H1 (cell line): ENCODE measurements around the gene SPEF2. TPM values are rescaled to one million over a fixed set of nuclear protein-coding genes. Genes with fewer than 3 reads are reported as not detected.

Source experiments
- CTCF ChIA-PET: fragments of 300-600 bp; sonication (Branson Sonifier 250); formaldehyde crosslinking; loops from one replicate; lab custom pipeline; 2021; ENCODE audit not compliant: partially characterized antibody; lab: Charles Lee
- POLR2A ChIA-PET: fragments of 300-600 bp; sonication (Branson Sonifier 250); formaldehyde crosslinking; loops from one replicate; lab custom pipeline; 2021; ENCODE audit warnings: inconsistent platforms; ENCODE audit not compliant: partially characterized antibody; lab: Charles Lee
- DNase-seq, 2 experiments: peaks; one replicate each; pipeline versions ENCODE4 v3.0.0 to v3.0.0-alpha.2; 2010 to 2022; ENCODE audit warnings: low spot score in 2 of 2, low read depth in 1 of 2, mixed read lengths in 1 of 2
- FAIRE-seq: peaks from 2 replicates; lab custom pipeline; 2011; peaks lifted over from hg19 to GRCh38; lab: Jason Lieb, UNC
- H2AFZ ChIP-seq: 2 replicates; pipeline ENCODE4 v1.8.1; 2012; ENCODE audit warnings: low read length, inconsistent platforms
- H2AK5ac ChIP-seq: 2 replicates; pipeline ENCODE4 v1.6.1; 2013; ENCODE audit warnings: low read depth, low read length
- H2BK120ac ChIP-seq: replicated peaks from 2 replicates; pipeline ENCODE3; 2013; ENCODE audit warnings: low read depth, low read length, inconsistent platforms
- H2BK12ac ChIP-seq: 2 replicates; pipeline ENCODE4 v1.6.1; 2013; ENCODE audit warnings: low read depth, low read length
- H2BK15ac ChIP-seq: 2 replicates; pipeline ENCODE4 v1.6.1; 2013; ENCODE audit warnings: low read length
- H2BK20ac ChIP-seq: 2 replicates; pipeline ENCODE4 v1.6.1; 2013; ENCODE audit warnings: low read length
- H2BK5ac ChIP-seq: 2 replicates; pipeline ENCODE4 v1.6.1; 2013; ENCODE audit warnings: low read depth, low read length
- H3K14ac ChIP-seq: 2 replicates; pipeline ENCODE4 v1.6.1; 2013; ENCODE audit warnings: inconsistent platforms; ENCODE audit not compliant: insufficient read length
- H3K18ac ChIP-seq: 2 replicates; pipeline ENCODE4 v1.6.1; 2013; ENCODE audit warnings: low read length; ENCODE audit errors: extremely low read depth
- H3K23ac ChIP-seq: 2 replicates; pipeline ENCODE4 v1.6.1; 2013; ENCODE audit warnings: inconsistent platforms; ENCODE audit not compliant: insufficient read length
- H3K23me2 ChIP-seq: 2 replicates; pipeline ENCODE4 v1.6.1; 2013; ENCODE audit warnings: low read depth, low read length
- H3K27ac ChIP-seq: 2 replicates; pipeline ENCODE4 v1.6.1; 2011; ENCODE audit warnings: low read depth, low read length, inconsistent platforms
- H3K27me3 ChIP-seq, 4 experiments: replicated peaks in 1 of 4; 1 replicate in 1 of 4; 2 replicates in 3 of 4; pipeline versions ENCODE4 v1.6.1 to v1.8.1; 2011 to 2013; ENCODE audit warnings: low read length in 3 of 4, mild to moderate bottlenecking in 3 of 4, inconsistent platforms in 2 of 4, mixed read lengths in 2 of 4, moderate library complexity in 1 of 4; ENCODE audit not compliant: control insufficient read depth in 3 of 4, insufficient read depth in 3 of 4; ENCODE audit errors: extremely low read depth in 1 of 4
- H3K36me3 ChIP-seq, 4 experiments: 2 replicates each; pipeline versions ENCODE4 v1.6.1 to v1.8.1; 2011 to 2013; ENCODE audit warnings: mild to moderate bottlenecking in 4 of 4, low read length in 3 of 4, moderate library complexity in 2 of 4, control low read depth in 1 of 4, inconsistent platforms in 1 of 4; ENCODE audit not compliant: insufficient read depth in 4 of 4, control insufficient read depth in 2 of 4
- H3K4ac ChIP-seq: replicated peaks from 2 replicates; pipeline ENCODE3; 2013; ENCODE audit warnings: low read length, low read depth, mixed read lengths, inconsistent platforms; ENCODE audit not compliant: insufficient read length
- H3K4me1 ChIP-seq, 4 experiments: replicated peaks in 1 of 4; 1 replicate in 1 of 4; 2 replicates in 3 of 4; pipeline versions ENCODE4 v1.6.1 to v1.8.1; 2011 to 2013; ENCODE audit warnings: low read length in 3 of 4, inconsistent platforms in 2 of 4, mixed read lengths in 1 of 4; ENCODE audit not compliant: insufficient read depth in 4 of 4, control insufficient read depth in 3 of 4
- H3K4me2 ChIP-seq, 2 experiments: 2 replicates each; pipeline versions ENCODE4 v1.6.1 to v1.8.1; 2011 to 2013; ENCODE audit warnings: low read depth in 2 of 2, low read length in 2 of 2, control low read depth in 1 of 2, inconsistent platforms in 1 of 2, mild to moderate bottlenecking in 1 of 2; ENCODE audit not compliant: insufficient read depth in 1 of 2
- H3K4me3 ChIP-seq, 4 experiments: fragments of 200-600, 300-600 bp in 1 of 4; sonication (generic), shearing (Covaris generic), sonication (Bioruptor Twin) in 1 of 4; 2 replicates each; pipeline versions ENCODE4 v1.5.1 to v1.8.1; 2011 to 2016; ENCODE audit warnings: low read length in 4 of 4, low read depth in 3 of 4, control low read depth in 2 of 4, inconsistent platforms in 2 of 4, mild to moderate bottlenecking in 2 of 4, mixed read lengths in 1 of 4, moderate library complexity in 1 of 4; ENCODE audit not compliant: insufficient read depth in 2 of 4; ENCODE audit errors: extremely low read depth in 1 of 4
- H3K56ac ChIP-seq: replicated peaks from 2 replicates; pipeline ENCODE3; 2013; ENCODE audit warnings: low read depth, mild to moderate bottlenecking, mixed read lengths, low read length, inconsistent platforms; ENCODE audit not compliant: insufficient read length
- H3K79me1 ChIP-seq: 2 replicates; pipeline ENCODE4 v1.6.1; 2013; ENCODE audit warnings: low read depth, low read length, control low read depth
- H3K79me2 ChIP-seq, 2 experiments: 2 replicates each; pipeline versions ENCODE4 v1.6.1 to v1.8.1; 2012 to 2013; ENCODE audit warnings: low read length in 2 of 2, mild to moderate bottlenecking in 2 of 2, inconsistent platforms in 1 of 2; ENCODE audit not compliant: insufficient read depth in 2 of 2, control insufficient read depth in 1 of 2
- H3K9ac ChIP-seq, 4 experiments: replicated peaks in 1 of 4; 1 replicate in 1 of 4; 2 replicates in 3 of 4; pipeline versions ENCODE4 v1.6.1 to v1.8.1; 2011 to 2013; ENCODE audit warnings: low read depth in 3 of 4, low read length in 3 of 4, control low read depth in 2 of 4, mild to moderate bottlenecking in 2 of 4, moderate library complexity in 2 of 4, inconsistent platforms in 1 of 4; ENCODE audit errors: extremely low read depth in 1 of 4
- H3K9me3 ChIP-seq, 2 experiments: 2 replicates each; pipeline versions ENCODE4 v1.6.1 to v1.8.1; 2012 to 2013; ENCODE audit warnings: mild to moderate bottlenecking in 2 of 2, moderate library complexity in 2 of 2, control low read depth in 1 of 2, inconsistent platforms in 1 of 2, low read depth in 1 of 2, low read length in 1 of 2, mixed read lengths in 1 of 2; ENCODE audit not compliant: insufficient read depth in 2 of 2
- H4K20me1 ChIP-seq, 2 experiments: replicated peaks in 1 of 2; 2 replicates each; pipeline versions ENCODE3 to v1.8.1; 2011 to 2013; ENCODE audit warnings: inconsistent platforms in 2 of 2, low read length in 2 of 2, mild to moderate bottlenecking in 1 of 2; ENCODE audit not compliant: insufficient read depth in 2 of 2, control insufficient read depth in 1 of 2
- H4K5ac ChIP-seq: 2 replicates; pipeline ENCODE4 v1.6.1; 2013; ENCODE audit warnings: low read length, low read depth, mixed read lengths, inconsistent platforms; ENCODE audit not compliant: insufficient read length
- H4K8ac ChIP-seq: 2 replicates; pipeline ENCODE4 v1.8.0; 2013; ENCODE audit warnings: mild to moderate bottlenecking, moderate library complexity, low read length, inconsistent platforms; ENCODE audit not compliant: insufficient read depth; ENCODE audit errors: extremely low read depth
- H4K91ac ChIP-seq: replicated peaks from 2 replicates; pipeline ENCODE3; 2013; ENCODE audit warnings: low read length, mixed read lengths, inconsistent platforms; ENCODE audit not compliant: insufficient read length
- CHD1 ChIP-seq: IDR thresholded peaks from 2 replicates; pipeline ENCODE4 v1.6.1; 2012; ENCODE audit warnings: low read depth, low read length, improper control_type of control experiment
- CHD2 ChIP-seq: IDR thresholded peaks from 2 replicates; pipeline ENCODE4 v1.6.1; 2012; ENCODE audit warnings: low read length, improper control_type of control experiment
- EZH2 ChIP-seq: fragments of 200-600 bp; sonication (generic); IDR thresholded peaks from 2 replicates; pipeline ENCODE4 v1.7.1; 2012; ENCODE audit warnings: low read depth, mild to moderate bottlenecking, moderate library complexity, low read length, inconsistent platforms; ENCODE audit not compliant: severe bottlenecking
- HDAC2 ChIP-seq, 2 experiments: fragments of 300-600 bp in 1 of 2; sonication (generic) in 1 of 2; IDR thresholded peaks; 2 replicates each; pipeline ENCODE4 v1.6.1; 2011 to 2012; ENCODE audit warnings: low read depth in 2 of 2, low read length in 2 of 2, mild to moderate bottlenecking in 2 of 2, moderate library complexity in 2 of 2, borderline replicate concordance in 1 of 2, inconsistent platforms in 1 of 2
- PHF8 ChIP-seq: fragments of 200-600 bp; sonication (generic); conservative IDR thresholded peaks from 2 replicates; pipeline ENCODE4 v1.7.1; 2012; ENCODE audit warnings: low read depth, mild to moderate bottlenecking, inconsistent platforms, low read length, moderate library complexity
- POU5F1 ChIP-seq: IDR thresholded peaks from 2 replicates; pipeline ENCODE4 v1.6.1; 2011; ENCODE audit warnings: low read depth, mild to moderate bottlenecking, low read length, moderate library complexity
- RBBP5 ChIP-seq: IDR thresholded peaks from 2 replicates; pipeline ENCODE4 v1.7.1; 2012; ENCODE audit warnings: low read depth, mild to moderate bottlenecking, inconsistent platforms, low read length, moderate library complexity, borderline replicate concordance
- SIRT6 ChIP-seq: IDR thresholded peaks from one replicate; pipeline ENCODE4 v1.7.1; 2012; ENCODE audit warnings: low read length, inconsistent platforms
- SIX5 ChIP-seq: IDR thresholded peaks from 2 replicates; pipeline ENCODE4 v1.6.1; 2011; ENCODE audit warnings: mild to moderate bottlenecking, low read depth, low read length
- SP1 ChIP-seq: IDR thresholded peaks from 2 replicates; pipeline ENCODE4 v1.6.1; 2011; ENCODE audit warnings: low read depth, low read length
- SRF ChIP-seq: IDR thresholded peaks from 2 replicates; pipeline ENCODE4 v1.6.1; 2011; ENCODE audit warnings: mild to moderate bottlenecking, low read depth, low read length, moderate library complexity
- TAF1 ChIP-seq: IDR thresholded peaks from 2 replicates; pipeline ENCODE4 v1.6.1; 2011; ENCODE audit warnings: mild to moderate bottlenecking, low read depth, low read length
- TBP ChIP-seq: IDR thresholded peaks from 2 replicates; pipeline ENCODE4 v1.6.1; 2011; ENCODE audit warnings: low read depth, low read length, improper control_type of control experiment
- ZNF274 ChIP-seq: IDR thresholded peaks from 2 replicates; pipeline ENCODE4 v1.7.0; 2012; ENCODE audit warnings: low read length, borderline replicate concordance; ENCODE audit errors: extremely low read depth
- WGBS, 2 experiments: shearing (Covaris generic) in 1 of 2; methylation state at CpG; one replicate each; pipeline versions ENCODE4 v1.1.6 to v1.1.7; 2013 to 2015; ENCODE audit warnings: low lambda C conversion rate in 2 of 2, mixed read lengths in 2 of 2, inconsistent platforms in 1 of 2, low coverage in 1 of 2, missing lambda C conversion rate in 1 of 2; ENCODE audit not compliant: insufficient replicate concordance in 2 of 2, insufficient coverage in 1 of 2, insufficient read length in 1 of 2; ENCODE audit errors: extremely low coverage in 1 of 2, missing lambda C conversion rate in 1 of 2; 5-methylcytosine and 5-hydroxymethylcytosine counted together
- polyA plus RNA-seq, 7 experiments: library from polyadenylated mRNA; depleted of rRNA in 3 of 7; stranded (reverse) in 5 of 7; unstranded in 2 of 7; fragments of >200 nt in 5 of 7; fragments of 200-250 nt in 2 of 7; gene quantifications; 1 replicate in 5 of 7; 2 replicates in 1 of 7; 4 replicates in 1 of 7; pipeline versions ENCODE4 v1.2.1 to v1.2.3, GENCODE V29; 2011 to 2013; ENCODE audit warnings: missing spikeins in 2 of 7, mixed read lengths in 2 of 7
- total RNA-seq: library from RNA; stranded (reverse); fragmentation: NEBNext Ultra II Directional; extraction: Animal tissue kit (Norgen Biotek cat#: 25700); gene quantifications from 2 replicates; pipeline ENCODE4 v1.2.1, GENCODE V29; 2021
- TF ChIP-seq, protein P1 (sequence below): IDR thresholded peaks from 2 replicates; pipeline ENCODE4 v1.6.1; 2011; ENCODE audit warnings: low read length, improper control_type of control experiment

SPEF2 gene
- total and polyA plus RNA-seq, 2 of the 8 experiments (the other 6 are each of a cell fraction or from before 2014, with no cell fraction given), result 0.14 to 0.73 TPM

DNA sequence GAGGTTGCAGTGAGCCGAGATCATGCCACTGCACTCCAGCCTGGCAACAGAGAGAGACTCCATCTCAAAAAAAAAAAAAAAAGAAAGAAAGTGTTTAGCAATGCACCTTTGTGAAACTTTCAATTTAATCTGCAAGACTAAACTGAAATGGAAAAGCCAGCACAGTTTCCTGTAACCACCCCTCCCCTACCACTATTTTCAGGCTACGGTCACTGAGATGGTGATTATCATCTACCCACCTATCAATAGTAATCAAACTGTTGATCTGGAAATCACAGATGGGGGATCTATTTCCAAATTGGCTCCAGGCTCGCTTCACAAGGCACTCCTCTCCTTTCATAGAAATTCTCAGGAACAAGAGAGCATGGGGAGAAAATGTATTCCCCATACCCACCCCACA, 208.4 kb downstream of the SPEF2 start:
- no peaks in the 10 kb centered on the region for H3K36me3 ChIP-seq
- DNase-seq, result no peak
- H3K4me1 ChIP-seq, result no peaks in the 10 kb centered on the region
- no peak for TF ChIP-seq TAF1
- no peak for TF ChIP-seq TBP
- TF ChIP-seq SP1, result no peak
- no peak for TF ChIP-seq POU5F1
- TF ChIP-seq SIX5, result no peak
- TF ChIP-seq CHD1, result no peak
- no peak for TF ChIP-seq HDAC2 (IDR thresholded peaks at IDR 0.05; ENCODE audit: borderline replicate concordance in 1 of 2, low read depth in 2 of 2, low read length in 2 of 2)
- no peak for TF ChIP-seq PHF8
- TF ChIP-seq CHD2, result no peak
- TF ChIP-seq, protein P1, sequence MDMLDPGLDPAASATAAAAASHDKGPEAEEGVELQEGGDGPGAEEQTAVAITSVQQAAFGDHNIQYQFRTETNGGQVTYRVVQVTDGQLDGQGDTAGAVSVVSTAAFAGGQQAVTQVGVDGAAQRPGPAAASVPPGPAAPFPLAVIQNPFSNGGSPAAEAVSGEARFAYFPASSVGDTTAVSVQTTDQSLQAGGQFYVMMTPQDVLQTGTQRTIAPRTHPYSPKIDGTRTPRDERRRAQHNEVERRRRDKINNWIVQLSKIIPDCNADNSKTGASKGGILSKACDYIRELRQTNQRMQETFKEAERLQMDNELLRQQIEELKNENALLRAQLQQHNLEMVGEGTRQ, result no peak
- no peak for TF ChIP-seq EZH2
- no peak for TF ChIP-seq SRF
- no peak for TF ChIP-seq RBBP5
- TF ChIP-seq ZNF274, result no peak
- no peak for TF ChIP-seq SIRT6

More for the DNA sequence above, 208.4 kb downstream of the SPEF2 start:
- no peaks in the 10 kb centered on the region for H3K9me3 ChIP-seq
- H2AK5ac ChIP-seq, result no peak overlapping the region
- H2BK20ac ChIP-seq, result no peak overlapping the region
- H3K18ac ChIP-seq, result no peak overlapping the region
- no peak overlapping the region for H4K8ac ChIP-seq
- H3K4ac ChIP-seq, result no peak overlapping the region
- H2BK12ac ChIP-seq, result no peak overlapping the region
- no peak overlapping the region for H2BK120ac ChIP-seq
- no peak overlapping the region for H3K23ac ChIP-seq
- WGBS, 2 experiments, result 88% methylated on average over 3 of the region's 3 CpGs; no CpG with 5 or more reads in 1 of the 2 experiments
- H3K9ac ChIP-seq, result no peak overlapping the region
- no peaks in the 10 kb centered on the region for H3K79me2 ChIP-seq
- H2AFZ ChIP-seq, result no peak overlapping the region
- no peak overlapping the region for H4K5ac ChIP-seq
- ChIA-PET CTCF (no interaction called here), POLR2A (no interaction called here)
- no peak overlapping the region for H2BK5ac ChIP-seq
- no peaks in the 10 kb centered on the region for H3K27me3 ChIP-seq
- no peak overlapping the region for H4K91ac ChIP-seq
- H4K20me1 ChIP-seq, result no peaks in the 10 kb centered on the region
- no peak overlapping the region for H3K14ac ChIP-seq
- no peak overlapping the region for H3K4me2 ChIP-seq
- H3K79me1 ChIP-seq, result no peaks in the 10 kb centered on the region
- no peak overlapping the region for H3K4me3 ChIP-seq
- H2BK15ac ChIP-seq, result no peak overlapping the region
- H3K27ac ChIP-seq, result no peak overlapping the region
- H3K56ac ChIP-seq, result no peak overlapping the region
- no peaks in the 10 kb centered on the region for H3K23me2 ChIP-seq
- no peak for FAIRE-seq
